SKM-1 treated with dmso at 0.1 percent for 144 hours (cell line): ENCODE results near the gene LMBRD1.
"Not testable (repeated sequence)": the region's sequence is repeated elsewhere in the genome, so short reads cannot be mapped to it uniquely, and the experiment has no call there.

Experiments used
- DNase-seq: peaks from one replicate; lab custom pipeline; 2025; ENCODE audit not compliant: unreplicated experiment; lab: John Stamatoyannopoulos, UW

LMBRD1 gene

DNA sequence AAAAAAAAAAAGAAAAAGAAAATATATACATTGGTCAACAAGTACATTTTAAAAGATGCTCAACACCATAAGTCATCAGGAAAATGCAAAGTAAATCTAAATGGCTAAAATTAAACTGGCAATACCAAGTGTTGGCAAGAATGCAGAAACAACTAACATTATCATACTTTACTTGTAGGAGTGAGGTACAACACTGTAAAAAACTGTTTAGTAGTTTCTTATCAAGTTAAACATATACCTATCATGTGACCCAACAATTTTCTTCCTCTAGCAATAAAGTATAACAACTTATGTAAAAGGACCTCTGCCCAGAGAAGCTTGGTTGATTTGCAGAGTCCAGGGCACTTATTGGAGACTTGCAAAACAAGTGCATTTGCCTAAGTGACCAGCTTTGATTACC is 40.4 kb downstream of the LMBRD1 start:
- DNase-seq, result no peak

DNA sequence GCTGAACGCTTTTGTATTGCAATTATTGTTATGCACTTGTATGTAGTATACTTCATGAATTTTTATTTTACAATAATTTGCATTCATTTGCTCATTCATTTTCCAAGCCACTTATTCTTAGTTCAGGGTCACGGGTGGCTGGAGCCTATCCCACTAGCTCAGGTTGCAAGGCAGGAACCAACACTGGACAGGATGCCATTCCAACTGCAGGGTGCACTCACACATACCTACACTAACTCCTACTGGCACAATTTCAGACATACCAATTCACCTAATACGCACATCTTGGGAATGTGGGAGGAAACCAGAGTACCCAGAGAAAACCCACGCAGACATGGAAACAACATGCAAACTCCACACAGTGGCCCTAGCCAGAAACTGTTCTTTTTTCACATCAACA is 61.8 kb downstream of the LMBRD1 start:
- DNase-seq, result no peak

DNA sequence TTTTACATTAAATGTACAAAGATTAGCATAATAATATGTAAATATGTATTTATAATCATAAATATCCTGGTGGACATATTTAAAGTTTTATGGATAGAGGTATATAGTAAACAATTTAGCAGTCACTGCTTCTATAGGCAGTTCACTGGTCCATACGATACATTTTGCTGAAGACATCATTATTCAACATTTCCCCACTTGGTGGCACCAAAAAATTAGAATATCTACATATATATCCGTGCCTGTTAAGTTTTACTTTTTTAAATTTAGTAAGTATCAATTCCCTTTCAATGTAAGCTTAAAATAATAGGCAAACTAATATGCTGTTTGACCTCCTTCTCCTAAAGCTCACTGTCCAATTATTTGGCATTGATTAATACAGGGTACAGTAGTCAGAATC is 64.2 kb downstream of the LMBRD1 start:
- DNase-seq, result no peak

DNA sequence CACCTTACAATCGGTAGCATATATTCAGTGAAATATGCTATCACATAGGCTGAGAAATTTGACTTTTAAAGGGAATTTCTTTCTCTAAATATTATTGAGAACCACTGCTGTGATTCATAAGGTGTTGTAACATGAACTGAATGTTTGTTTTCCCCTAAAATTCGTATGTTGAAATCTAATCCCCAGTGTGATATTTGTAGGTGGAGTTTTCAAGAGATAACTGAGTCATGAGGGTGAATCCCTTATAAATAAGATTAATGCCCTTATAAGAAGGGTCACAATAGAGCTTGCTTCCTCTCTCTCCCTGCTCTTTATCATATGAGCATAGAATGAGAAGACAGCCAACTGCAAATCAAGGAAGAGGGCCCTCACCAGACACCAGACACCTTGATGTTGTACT is 64.8 kb downstream of the LMBRD1 start:
- DNase-seq, result no peak

DNA sequence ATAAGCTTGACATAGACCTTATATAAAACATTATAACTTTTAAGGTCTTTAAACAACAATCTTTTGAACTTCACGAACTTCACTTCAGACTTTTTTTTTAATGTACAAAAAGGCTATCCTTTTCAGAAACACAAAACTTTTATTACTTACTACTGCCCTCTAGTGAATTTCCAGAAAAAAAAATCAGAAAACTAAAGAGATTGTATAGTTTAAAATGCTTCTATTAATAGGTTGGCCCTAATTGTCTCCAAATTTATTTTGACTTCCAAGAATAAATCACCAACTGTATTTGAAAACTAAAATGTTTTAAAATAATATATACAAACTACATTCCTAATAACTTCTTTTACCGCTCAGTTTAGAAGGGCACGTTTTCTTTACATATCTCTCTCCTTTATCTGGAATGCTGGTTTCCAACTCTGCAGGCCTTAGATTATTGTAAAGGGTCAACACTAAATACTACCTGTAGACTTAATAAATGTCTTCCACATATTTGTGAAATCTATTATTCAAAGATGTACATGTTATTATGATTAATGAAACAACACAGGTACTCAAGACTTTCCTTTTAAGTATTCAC is 66.8 kb downstream of the LMBRD1 start:
- no peak for DNase-seq

DNA sequence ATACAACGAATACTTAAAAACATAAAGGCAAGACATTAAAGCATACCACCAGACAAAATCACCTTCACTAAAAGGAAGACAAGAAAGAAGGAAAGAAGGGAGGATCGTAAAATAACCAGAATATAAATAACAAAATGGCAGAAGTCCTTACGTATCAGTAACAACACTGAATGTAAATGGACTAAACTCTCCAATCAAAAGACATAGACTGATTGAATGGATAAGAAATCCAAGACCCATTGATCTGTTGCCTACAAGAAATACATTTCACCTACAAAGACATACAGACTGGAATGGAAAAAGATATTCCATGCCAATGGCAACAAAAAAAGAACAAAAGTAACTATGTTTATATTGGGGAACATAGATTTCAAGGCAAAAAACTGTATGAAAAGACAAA is 74.1 kb downstream of the LMBRD1 start:
- no peak for DNase-seq

DNA sequence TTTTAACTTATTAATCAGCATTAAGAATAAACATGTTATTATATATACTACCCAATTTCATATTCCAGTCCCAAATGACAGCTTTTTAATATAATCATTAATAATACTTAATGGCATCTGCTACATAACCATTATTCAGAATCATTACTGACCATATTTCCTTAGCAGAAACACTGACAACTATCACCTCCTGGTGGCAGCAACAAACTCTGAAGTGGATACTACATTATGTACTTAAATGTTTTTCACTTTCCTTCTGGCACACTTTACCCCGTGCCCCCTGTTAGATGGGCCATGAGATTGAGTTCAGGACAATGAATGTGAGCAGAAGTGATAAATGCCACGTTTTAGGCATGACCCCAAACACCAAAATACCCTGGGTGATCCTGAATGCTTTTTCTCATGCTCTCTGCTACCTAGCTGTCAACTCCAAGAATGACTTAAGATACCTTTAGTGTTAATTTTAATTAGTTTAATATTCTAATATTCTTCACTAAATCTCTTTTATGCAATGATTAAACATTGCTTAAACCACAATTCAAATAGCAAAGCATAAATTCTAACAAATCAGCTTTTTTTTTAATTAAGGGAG is 77.1 kb downstream of the LMBRD1 start:
- DNase-seq, result no peak

DNA sequence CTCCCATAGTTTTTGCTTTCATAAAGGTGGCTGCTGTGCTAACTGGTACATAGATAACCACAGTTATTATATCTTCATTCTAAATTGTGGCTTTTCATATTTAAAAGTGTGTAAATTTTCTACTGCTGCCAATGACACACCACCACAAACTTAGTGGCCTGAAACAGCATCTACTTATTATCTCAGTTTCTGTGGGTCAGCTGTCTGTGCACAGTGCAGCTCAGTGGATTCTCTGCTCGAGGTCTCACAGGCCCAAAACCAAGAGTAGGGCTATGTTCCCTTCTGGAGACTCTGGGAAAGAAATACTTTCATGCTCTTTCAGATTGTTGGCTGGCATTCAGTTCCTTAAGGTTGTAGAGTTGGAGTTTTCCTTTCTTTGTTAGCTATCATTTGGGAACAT is 90.1 kb downstream of the LMBRD1 start:
- no peak for DNase-seq

DNA sequence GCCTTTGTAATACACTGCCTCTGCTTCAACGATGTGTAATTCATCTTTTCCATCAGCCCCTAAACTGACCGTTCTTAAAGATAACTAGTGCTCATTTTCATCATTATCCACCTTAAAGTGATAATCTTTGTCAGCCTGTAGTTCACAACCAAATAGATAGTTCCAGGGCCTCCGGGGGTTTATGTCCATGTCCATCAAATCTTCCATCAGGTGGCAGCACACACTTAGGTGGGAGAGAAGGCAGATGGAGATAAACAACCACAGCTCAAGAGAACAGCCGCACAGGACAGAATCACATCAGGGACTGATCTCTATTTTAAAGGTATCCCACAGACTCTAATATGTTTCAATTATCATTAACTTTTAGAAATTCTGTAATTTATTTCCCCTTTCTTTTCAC is 90.9 kb downstream of the LMBRD1 start:
- DNase-seq, result no peak

DNA sequence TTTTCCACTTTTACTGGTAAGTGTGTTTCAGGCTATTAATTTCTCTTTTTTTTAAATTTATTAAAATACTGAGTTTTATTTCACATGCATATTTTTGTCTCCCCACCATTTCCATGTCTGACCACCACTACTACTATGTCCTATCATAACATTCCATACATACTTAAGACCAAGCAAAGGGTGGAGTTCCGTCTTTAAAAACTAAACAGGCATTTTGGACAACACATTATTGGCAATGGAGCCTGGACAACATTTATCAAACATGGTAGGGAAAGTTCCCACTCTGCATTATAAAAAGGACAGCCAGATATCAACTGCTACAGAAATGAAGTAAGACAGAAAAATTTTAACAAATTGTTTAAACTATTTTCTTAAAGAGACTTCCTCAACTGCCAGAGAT is 91.9 kb downstream of the LMBRD1 start:
- no peak for DNase-seq

DNA sequence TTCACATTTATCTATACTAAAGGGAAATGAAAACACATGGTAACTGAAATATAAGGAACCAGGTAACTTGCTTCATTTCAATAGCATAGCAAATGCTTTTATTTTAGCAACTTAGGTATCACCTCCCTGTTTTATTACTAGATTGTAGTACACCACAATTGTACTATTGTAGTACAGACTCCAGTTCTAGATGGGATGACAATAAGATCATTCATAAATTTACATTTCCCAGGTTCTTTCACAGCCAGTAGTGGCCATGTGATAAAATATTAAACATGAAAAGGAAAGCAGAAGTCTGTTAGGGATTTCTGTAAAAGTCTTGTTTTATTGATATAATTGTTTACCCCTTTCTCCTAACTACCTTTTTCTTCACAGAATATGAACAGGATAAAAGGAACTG is 97.2 kb downstream of the LMBRD1 start:
- DNase-seq, result no peak

DNA sequence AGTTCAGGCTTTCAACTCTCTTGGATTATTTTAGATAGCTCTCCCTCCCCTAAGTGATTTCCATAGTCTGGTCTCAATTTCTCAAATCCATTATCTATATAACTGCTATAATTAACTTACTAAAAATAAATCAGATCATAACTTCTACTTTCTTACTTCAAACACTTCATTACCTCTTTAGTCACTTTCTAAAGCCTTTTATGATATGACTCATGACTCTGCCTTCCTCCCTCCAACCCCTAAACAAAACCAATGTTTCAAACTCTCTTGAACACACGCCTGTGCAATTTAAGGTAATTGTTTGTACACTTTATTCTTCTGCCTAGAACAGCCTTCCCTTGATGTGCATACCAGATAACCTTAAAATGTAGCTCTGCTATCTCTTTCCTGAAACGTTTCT is 100.5 kb downstream of the LMBRD1 start:
- DNase-seq, result no peak

DNA sequence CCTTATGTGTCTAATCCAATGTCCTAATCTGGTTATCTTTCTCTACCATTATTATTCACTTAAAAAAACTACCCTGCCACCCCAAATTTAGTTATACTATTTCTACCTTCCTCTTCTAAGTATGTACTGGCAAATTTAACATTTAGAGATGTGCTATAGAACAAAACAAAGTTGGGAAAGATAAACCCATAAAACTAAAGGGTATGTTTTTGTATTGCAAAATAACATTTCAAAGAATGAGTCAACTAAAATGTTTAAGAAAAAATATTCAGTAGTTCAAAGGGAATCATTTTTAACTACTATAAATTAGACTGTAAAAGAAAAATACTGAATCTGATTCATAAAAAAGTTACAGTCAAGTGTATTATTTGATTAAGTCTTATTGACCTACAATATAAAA is 103.0 kb downstream of the LMBRD1 start:
- DNase-seq, result no peak

DNA sequence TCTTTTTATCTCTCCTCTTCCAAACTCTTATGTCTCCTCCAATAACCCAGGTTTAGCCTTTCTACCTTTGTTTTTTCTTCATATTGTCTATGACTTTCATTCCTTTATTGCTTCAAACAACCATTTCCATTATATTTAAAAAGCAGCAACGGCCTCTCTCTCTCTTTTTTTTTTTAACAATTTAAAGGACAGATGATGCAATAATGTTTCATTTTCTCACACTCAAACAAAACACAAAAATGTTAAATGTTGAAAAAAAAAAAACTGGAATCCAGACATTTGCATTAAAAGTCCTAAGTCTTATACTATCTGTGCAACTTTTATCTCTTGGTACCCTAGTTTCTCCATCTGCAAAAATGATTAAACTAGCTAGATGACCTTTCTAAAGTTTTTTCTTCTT is 105.8 kb downstream of the LMBRD1 start:
- no peak for DNase-seq

DNA sequence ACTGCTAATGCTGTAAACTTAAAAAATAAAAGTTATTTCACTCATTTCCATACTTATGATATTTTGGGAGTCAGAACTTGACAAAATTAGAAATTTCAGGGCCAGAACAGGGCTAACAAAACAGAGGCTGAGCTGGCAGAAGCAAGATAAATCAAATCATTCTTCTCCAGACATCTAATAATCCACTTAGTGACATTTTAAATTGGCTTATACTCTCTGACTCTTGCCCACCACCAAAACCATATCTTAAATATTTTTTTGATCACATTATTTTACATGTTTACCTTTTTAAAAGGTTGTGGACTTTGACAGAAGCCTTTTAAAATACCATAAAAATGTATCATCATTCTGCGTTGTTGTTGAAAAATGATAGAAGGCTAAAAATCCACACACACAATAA is 116.5 kb downstream of the LMBRD1 start:
- no peak for DNase-seq

DNA sequence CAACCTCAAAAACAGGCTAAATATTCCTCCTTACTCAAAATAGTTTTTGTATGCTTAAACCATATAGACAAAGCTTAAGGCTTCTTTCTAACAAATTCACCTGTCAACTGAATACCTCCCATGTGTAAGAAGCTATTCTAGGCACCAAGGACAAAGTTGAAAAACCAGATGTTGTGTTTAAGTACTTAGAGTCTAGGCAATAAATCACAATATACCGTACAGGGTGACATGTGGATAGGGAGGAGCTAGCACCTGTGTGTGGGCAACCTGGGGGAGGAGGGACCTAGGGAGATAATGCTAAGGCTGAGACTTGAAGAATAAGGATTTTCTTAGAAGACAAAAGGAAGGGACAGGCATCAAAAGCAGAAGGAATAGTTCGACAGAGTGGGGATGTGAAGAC is 123.5 kb downstream of the LMBRD1 start:
- DNase-seq, result no peak

DNA sequence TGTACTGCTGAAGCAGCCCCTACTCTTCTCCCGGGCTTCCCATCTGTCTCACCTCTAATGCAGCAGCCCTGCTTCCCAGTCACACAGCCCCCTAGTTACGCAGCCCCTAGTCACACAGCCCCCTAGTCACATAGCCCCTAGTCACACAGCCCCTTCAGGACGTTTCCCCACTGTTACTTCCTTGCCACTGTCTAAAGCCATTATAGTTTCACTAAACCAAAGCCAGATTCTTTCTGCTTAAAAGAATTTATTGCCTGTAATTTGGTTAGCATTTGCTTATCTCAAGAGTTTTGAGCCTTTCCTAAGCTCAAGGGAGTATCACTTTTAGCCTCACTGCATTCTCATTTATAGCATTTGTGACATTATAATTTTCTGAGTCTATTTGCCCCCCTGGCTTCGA is 127.9 kb downstream of the LMBRD1 start:
- DNase-seq, result no peak

DNA sequence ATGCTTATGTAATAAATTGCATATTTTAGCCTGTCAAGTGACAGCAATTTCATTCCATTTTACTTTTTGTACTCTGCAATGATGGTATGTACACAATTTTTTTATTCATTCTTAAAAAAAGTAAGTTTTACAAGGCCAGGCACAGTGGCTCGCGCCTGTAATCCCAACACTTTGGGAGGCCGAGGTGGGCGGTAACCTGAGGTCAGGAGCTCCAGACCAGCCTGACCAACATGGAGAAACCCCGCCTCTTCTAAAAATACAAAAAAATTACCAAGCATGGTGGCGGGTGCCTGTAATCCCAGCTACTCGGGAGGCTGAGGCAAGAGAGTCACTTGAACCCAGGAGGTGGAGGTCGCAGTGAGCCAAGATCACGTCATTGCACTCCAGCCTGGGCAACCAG is 130.0 kb downstream of the LMBRD1 start:
- DNase-seq, result not testable (repeated sequence)

DNA sequence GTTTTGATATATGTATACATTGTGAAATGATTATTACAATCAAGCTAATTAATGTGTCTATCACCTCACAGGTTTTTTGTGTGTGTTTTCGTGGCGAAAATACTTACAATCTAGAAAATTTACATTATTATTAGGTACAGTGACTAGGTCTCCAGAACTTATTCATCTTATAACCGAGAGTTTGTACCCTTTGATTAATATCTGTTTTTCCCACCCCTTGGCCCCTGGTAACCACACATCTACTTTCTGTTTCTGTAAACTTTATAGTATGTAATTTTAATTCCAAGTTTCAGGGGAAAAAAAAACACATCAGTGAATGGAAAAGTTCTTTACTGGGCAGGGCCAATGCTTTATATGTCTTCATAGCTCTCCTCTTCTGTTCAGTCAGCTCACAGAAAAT is 131.4 kb downstream of the LMBRD1 start:
- DNase-seq, result no peak

DNA sequence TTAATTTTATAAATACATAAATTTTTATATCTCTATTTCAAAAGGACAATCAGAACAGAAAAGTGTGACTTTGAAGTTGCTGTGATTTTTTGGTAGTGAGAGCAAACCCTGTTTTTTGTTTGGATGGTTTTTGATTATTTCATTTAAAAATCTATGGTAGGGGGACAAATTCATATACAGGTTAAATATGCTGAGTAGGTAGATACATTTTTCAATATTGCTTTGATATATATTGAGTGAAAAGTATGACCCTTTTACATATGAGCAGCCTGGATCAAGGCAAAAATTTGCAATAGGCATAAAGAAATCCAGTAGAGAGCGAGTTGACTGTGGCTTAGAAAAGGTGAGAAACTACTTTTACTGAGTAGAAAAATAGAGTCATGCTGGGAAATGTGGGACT is 132.3 kb downstream of the LMBRD1 start:
- no peak for DNase-seq

DNA sequence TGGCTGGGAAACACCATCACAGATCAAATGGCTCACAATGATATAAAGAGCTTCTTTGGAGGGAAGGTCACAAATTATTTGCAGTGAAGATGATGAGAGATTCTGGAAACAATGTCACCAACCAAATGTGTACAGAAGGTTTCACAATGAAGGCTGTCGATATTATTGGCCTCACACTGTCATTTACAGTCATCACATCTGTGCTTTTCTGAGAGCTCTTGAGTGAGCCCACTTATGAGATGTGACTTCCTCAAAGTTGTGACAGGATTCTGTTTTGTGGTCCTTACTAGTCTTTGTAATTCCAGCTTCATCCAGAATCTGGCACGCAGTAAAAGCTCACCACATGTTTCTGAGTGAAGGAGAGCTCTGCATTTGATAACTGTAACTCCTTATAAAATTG is 133.6 kb downstream of the LMBRD1 start:
- DNase-seq, result no peak

DNA sequence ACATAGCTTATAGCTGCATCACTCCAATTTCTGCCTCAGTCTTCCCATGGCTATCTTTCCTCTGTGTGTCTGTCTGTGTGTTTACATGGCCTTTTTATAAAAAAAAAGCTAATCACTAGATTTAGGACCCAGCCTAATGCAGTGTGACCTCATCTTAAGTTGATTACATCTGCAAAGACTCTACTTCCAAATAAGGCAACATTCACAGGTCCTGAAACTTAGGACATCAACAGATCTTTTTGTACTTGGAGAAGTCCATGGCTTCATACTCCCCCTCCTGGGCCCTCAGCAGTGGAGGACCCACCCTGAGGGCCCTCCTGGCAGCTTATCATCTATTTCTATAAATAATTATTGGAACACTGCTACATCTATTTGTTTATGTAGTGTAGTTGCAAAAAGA is 146.1 kb downstream of the LMBRD1 start:
- no peak for DNase-seq

DNA sequence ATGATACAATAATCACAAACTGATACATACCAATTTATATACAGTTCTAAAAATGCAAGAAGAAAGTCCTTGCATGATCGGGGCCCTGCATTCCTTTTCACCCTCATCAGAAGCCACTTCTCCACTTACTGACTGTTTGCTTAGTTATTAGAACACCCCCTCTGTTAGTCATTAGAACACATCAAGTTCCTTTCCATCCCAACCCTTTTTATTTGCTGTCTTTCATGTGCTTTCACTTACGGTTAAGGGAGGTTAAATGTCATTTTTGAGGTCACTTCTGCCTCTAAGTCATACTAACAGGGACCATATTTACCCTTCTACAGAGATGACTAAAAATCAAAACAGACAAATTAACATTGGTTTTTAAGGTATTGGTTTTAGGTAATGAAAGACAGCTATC is 149.1 kb downstream of the LMBRD1 start:
- no peak for DNase-seq

DNA sequence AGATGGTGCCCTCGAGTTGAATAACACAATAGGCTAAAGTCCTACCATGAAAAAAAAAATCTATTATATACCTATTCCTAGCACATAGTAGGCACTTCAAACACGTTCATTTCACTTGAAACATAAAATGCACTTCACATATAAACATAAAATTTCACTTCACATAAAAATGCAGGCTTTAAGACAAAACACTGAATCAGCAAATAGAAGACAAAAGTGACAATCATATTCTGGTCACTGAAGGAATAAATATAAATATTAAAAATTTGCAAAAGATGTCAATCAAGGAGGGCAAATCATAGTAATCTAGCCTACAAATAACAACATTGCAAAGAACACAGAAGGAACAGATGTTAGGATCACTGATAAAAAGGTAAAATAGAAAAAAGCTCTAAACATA is 153.1 kb downstream of the LMBRD1 start:
- no peak for DNase-seq
